Central memory CD4-positive, alpha-beta T cell (primary cell): ENCODE results near the gene ZKSCAN4.

Source experiments
- DNase-seq: peaks from one replicate; pipeline ENCODE4 v3.0.0; 2022

Gene ZKSCAN4

DNA sequence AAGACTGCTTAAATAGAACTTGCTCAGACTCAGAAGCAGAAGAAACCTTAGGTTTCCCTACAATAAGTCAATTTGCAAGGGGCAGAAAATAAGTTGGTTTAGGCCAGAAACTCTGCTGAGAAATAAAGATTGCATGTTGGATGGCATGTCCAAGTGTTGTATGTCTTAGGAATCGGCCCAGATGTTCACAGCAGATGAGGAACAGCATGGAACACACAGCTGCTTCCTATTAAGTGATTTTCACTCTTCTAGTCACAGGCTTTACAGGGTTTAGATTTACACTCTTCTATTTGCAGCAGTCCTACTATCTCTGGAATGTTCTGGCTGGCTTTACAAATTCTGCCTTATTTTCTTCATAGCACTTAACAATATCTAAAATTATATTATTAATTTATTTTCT, 3.2 kb downstream of the ZKSCAN4 start:
- DNase-seq = no peak

DNA sequence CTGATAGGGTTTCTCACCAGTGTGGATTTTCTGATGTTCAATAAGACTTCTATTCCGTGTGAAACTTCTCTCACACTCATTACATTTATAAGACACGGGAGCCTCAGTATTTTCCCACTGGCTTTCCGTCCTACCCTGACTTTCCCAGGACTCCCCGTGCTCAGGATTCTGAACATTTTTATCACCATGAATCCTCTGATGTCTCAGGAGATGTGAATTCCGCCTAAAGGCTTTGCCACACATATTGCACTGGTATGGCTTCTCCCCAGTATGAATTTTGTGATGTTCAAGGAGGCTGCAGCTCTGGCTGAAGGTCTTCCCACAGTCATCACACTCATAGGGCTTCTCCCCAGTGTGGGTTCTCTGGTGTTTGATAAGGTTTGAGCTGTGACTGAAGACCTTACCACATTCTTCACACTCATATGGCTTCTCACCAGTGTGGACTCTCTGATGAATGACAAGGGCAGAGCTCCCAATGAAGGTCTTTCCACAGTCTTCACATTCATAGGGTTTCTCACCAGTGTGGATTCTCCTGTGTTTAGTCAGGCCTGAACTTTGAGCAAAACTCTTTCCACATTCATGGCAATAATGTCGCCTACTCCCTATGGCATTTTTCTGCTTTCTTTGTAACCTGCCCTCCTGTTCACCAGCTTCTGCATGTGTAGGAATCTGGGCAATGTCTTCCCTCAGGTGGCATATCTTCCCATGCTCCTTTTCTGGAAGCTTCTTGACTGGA, 6.7 kb downstream of the ZKSCAN4 start:
- no peak for DNase-seq

DNA sequence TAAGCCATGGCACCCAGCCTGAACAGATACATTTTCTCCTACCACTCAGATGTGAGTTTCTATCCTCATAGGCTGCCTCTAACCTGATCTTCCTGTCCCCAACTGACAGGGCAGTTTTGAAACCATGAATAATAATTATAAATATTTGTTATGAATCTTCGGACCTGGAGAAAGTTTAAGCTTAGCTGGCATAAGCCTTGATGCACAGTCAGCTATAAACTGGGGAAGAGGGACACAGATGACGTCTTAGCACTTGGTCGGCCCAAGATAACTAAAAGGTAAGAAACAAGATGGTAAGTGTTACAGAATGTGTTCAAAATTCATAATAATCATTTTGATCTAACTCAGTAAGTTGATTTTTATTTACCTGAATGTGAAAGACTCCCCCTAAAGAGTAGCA, 8.1 kb downstream of the ZKSCAN4 start:
- no peak for DNase-seq

DNA sequence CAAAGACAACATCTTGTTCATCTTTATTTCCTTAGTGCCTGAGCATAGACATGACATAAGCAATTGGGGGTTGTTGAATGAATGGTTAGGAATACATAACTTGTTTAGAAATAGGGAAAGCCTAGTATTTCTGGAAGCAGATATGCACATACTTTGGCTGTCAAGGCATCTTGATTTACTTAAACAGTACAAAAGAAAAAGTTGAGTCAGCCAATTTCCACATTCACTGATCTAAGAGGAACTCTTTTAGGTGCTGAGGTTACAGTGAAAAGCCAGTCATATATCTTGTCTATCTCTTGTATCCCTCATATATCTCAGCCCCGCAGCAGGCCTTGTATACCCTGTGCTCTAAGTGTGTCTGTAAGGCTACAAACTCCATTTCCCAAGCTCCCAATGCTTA, 11.6 kb downstream of the ZKSCAN4 start:
- no peak for DNase-seq

DNA sequence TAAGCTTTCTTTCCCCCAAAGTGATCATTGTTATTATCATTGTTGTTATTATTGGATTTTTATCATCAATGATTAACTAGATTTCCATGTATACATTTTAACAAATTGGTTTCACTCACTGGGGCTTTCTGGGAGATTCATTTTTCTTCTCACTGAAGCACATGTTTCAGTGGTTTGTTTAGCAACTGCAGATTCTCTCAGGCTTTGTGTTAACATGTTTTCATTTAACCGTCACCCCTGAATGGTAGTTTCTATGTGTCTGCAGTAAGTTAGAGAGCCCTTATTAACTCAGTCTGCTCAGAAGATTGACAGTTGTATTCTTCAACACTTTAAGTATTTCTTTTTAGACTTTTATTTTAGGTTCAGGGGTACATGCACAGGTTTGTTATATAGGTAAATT, 12.4 kb downstream of the ZKSCAN4 start:
- no peak for DNase-seq

DNA sequence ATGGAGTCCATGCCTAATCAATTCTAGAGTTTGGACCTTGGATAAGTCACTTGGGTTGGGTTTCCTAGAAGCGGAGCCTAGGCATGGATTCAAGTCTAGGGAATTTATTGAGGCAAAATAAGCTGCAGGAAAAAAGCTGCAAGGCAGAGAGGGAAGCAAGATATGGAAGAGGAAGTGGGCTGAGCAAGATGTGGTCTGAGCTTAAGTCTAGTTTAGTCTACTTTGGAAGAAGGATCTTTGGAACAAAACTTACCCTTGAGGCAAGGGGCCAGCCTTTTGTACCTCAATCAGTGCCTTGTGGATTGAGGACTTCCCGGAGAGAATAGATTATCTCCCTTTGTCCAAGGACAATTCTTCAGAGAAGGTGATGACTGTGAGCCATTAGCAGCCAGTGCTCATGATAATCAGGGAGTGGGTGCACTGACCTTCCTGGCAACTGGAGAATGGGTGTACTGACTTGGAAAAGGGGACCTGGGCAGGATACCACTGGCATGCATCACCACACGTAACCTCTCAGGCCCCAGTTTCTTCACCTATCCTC, 16.1 kb downstream of the ZKSCAN4 start:
- no peak for DNase-seq

DNA sequence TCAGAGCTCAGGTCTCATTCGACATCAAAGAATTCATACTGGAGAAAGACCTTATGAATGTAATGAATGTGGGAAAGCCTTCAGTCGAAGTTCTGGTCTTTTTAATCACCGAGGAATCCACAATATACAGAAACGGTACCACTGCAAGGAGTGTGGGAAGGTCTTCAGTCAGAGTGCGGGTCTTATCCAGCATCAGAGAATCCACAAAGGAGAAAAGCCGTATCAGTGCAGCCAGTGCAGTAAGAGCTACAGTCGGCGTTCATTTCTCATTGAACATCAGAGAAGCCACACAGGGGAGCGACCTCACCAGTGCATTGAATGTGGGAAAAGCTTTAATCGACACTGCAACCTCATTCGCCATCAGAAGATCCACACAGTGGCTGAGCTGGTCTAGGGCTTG, 19.3 kb downstream of the ZKSCAN4 start:
- DNase-seq = no peak

DNA sequence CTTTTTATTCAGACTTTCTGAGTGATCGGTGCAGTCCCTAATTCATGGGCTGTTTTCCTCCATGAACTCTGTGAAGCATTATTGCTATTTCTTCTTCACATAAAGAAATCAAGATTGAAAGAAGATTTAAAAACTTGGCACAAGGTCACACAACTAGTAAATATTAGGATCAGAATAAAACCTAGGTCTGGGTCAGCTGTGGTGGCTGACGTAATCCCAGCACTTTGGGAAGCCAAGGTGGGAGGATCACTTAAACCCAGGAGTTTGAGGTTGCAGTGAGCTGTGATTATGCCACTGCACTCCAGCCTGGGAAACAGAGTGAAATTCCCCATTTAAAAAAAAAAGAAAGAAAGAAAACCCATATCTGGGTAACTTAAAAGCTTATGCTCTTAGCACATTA, 25.6 kb downstream of the ZKSCAN4 start:
- no peak for DNase-seq

DNA sequence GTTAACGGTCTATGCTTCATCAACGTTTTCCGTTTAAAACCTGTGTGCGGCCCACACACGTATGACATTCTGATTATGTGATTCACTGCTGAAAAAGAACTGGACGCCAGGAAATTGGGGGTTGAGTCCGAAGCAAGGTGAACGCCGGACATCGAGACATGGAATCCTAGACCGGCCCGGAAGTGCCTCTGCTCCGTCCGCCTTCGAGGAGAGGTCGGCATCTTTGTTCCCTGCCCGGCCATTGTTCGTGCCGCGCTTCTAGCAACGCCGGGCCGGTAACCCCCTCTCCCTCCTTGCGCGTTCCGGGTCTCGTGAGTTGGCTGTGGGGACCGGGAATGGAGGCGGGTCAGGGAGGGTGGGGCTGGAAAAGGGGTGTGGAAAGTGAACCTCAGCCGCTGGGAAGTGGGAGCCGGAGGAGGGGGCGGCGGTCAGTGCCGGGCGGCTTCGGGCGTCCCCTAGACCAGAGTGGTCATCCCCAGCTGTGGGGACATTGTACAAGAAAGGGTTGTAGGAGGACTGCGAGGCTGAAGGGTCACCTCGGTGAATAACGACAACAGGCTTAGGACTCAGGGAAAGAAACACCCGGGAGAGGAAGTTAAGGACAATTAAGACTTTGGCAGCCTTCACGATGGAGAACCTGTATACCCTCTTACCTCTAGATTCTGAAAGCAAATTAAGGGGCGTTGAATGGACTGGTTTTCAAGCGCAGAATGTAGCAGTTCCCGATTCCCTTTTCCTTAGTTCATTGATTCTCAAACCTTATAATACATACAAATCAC, 26.8 kb downstream of the ZKSCAN4 start, which contains the start of gene ZSCAN9:
Gene ZSCAN9, plus strand, starts transcription at position 220 of the 779 bp plus-strand sequence. CDS start 1,810 bp downstream, outside the sequence.
- DNase-seq = no peak

DNA sequence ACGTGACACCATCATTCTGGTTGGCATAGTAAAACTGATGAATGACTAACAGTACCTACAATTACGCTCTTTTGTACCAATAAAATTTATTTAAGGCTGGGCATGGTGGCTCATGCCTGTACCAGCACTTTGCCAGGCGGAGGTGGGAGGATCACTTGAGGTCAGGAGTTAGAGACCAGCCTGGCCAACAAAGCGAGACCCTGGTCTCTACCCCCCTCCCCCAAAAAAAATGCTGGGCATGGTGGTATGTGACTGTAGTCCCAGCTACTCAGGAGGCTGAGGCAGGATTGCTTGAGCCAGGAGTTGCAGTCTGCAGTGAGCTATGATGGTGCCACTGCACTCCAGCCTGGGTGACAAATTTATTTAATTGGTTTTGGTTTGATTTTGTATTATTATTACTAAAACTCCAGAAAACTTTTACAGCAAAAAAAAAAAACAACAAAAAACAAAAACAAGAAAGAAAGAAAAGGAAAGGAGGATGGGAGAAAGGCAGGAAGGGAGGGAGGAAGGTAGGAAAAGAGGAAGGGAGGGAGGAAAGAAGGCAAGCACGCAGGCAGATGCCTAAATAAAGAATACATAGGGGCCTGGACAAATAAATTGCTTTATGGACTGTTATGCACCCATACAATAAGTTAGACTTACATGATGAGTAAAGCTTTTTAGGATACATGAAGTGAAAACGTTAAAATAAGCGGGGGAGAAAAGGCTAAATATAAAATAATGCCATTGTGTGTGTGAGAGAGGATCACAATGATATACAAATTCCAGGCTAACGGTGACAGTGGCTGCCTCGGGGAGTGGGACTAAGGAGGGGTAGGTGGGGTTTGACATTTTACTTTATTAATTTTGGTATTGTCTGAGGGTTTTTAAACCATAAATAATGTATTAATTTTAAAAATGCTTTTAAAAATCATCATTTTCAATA, 27.7 kb downstream of the ZKSCAN4 start:
- no peak for DNase-seq

DNA sequence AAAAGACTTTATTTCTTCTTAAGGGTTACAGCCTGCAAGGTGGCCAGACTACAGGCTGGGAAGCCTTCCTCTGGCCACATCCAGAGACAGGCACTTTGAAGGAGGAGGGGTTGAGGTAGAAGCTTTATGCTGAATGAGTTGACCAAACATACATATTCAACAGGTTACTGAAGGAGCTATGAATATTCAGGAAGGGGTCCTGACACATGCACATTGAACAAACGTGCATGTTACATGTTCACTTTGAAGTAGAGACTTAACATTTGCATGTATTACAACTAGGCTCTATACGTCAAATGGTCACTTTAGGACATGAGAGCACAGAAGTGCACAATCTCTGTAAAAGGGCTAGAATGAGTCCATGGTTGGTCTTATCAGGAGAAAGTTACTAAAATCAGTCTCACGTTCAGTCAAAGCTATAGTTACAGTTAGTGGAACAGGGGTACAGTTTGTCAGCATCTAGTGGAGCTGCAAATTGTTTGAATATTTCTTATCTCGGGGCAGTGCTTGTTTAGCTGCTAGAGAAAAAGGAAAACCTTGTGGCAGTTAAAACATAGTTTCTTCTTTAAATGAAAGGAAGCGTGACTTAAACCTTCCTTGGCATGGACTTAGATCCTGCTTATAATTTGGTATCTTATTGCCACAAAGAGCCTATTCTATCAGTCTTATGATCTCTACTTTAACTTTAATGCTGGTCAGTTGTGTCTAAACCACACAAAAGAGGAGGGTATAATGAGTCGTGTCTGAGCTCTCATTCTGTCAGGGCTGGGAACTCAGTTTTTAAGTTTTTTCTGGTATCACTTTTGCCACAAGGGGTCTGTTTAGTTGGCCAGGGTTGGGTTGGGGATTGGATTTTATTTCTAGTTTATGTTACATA, 31.6 kb downstream of the ZKSCAN4 start:
- DNase-seq = no peak

DNA sequence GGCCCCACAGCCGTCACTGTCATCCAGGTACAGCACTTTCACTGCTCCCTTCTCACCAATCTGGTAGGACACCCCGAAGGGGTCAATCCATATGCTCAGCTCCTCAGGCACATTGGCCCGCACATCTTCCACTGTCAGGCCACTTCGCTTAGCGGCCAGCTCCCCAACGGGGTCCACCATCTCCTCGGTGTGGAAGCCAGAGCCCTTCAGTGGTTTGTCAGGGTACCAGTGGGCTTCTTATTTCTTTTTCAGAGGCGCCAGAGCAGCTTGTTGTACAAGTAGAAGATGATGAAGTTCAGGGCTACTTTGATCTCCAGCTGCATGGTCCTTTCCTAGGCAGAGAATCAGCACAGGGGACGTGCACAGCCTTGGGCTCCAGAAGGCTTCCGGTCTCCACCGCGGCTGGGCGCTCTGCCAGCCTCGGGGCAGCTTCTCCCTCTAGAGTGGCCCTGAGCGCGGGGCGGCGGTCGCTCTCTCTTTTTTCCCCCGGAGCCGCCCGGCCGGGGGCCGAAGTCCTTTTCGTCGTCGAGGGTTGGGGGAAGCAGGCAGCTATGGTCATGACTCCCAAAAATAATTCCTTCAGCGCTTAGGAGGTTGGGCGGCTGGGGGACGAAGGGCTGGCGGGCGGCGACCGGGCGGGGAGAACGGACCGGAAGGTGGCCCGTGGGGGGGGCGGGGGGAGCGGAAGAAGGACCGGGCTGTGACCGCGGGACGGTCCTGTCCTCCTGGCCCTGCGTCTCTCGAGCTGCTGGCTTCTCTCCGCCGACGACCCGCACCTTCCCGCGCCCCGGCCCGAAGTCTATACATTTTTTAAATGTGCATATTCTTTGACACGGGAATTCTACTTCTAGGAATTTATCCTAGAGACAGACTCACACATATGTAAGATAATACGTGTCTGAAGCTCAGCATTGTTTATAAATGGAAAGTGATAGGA, 33.5 kb downstream of the ZKSCAN4 start:
- DNase-seq = no peak

DNA sequence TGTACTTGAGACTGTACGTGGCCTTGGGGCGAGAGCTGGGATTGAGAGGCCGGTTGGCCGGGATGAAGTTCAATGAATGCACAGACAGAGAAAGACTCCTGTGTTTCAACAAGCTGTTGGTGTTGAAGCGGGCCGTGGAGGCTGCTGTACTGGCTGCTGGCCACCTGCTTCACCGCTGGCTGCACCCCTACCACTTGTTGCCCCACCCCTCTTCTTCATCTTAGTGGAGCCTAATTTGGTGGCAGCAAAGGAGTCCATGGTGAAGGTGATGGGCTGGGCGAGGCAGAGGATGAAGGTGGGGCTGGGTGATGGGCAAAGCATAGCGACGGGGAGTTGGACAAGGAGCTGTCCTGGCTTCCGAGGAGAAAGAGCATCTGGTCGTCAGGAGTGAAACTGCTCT, 34.2 kb downstream of the ZKSCAN4 start:
- no peak for DNase-seq

DNA sequence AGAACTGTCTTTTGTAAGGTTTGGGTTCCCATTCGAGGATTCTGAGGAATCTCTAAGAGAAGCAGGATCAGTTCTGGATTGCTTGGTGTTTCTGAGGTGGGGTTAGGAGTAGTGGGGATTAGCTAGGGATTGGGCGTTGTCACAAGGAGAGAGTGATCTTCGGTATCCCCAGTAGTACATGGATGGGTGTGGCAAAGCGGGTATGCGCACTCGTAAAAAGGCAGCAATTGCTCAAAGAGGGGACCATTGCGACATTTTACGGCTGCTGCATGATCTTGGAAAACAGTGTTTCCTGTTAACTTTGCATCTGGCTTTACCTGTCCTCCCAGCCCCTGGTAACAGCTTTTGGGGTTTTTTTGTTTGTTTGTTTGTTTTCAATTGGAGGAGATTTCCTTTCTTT, 36.6 kb downstream of the ZKSCAN4 start:
- no peak for DNase-seq

DNA sequence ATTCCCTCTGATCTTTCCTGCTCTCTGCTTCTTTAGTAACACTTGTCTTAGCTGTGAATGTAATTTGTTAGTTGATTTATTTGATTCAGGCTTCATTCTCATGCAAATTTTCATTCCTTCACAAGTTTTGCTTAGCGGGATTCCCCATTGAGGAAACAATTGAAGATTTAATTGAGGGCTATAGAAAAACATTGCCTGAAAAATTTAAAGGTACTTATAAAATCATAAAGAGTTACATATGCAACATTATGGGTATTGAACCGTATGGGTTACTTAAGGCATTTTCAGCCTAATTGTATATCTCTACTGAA, 38.9 kb downstream of the ZKSCAN4 start:
- DNase-seq = no peak

DNA sequence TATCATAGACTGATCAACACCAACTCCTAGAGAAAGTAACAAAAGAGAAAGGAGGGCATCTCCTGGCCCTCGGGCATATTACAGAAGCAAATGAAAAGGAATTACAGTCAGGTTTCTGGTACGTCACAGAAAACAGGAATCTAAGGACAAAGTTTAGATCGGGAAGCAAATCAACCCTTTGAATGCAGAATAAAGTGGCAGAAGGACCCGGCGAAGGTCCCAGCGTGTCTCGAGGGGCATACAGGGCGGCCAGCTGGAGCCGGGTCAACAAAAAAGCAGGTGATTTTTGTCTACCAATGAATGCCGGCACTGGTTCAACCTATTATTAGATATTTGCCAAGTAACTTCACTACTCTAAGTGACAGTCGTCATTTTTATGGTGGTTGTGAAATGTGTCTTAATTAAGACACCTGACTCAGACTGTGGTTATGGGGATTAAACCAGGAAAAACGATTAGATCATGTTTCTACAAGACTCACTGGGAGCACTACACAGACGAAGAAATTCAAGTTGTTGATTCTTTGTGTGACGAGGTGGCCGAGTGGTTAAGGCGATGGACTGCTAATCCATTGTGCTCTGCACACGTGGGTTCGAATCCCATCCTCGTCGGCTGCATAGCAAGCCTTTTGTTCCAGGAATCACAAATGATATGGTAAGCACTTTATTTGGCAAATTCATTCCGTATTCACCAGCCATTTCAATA, 39.4 kb downstream of the ZKSCAN4 start:
- DNase-seq = no peak

DNA sequence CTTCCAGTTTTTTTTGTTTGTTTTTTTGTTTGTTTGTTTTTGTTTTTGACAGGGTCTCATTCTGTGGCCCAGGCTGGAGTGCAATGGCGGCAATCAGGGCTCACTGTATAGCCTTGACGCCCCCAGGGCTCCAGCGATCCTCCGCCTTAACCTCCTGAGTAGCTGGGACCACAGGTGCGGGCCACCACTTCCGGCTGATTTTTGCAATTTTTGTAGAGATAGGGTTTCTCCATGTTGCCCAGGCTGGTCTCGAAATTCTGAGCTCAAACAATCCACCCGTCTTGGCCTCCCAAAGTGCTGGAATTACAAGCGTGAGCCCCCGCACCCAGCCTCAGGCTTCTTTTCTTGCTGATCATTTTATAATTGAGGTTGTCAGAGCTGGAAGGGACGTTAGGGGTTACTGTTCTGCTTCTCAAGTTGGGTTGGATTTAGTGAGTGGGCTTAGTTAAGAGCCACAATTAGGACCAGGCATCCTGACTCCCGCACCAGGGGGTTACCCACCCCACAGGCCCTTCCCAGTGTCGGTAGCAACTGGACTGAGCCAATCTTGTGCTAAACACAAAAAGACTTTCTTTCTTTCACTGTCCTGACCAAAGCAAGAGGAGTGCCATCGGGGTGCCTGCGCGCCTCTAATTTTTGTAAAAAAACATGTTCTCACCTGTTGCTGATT, 40.1 kb downstream of the ZKSCAN4 start:
- no peak for DNase-seq

DNA sequence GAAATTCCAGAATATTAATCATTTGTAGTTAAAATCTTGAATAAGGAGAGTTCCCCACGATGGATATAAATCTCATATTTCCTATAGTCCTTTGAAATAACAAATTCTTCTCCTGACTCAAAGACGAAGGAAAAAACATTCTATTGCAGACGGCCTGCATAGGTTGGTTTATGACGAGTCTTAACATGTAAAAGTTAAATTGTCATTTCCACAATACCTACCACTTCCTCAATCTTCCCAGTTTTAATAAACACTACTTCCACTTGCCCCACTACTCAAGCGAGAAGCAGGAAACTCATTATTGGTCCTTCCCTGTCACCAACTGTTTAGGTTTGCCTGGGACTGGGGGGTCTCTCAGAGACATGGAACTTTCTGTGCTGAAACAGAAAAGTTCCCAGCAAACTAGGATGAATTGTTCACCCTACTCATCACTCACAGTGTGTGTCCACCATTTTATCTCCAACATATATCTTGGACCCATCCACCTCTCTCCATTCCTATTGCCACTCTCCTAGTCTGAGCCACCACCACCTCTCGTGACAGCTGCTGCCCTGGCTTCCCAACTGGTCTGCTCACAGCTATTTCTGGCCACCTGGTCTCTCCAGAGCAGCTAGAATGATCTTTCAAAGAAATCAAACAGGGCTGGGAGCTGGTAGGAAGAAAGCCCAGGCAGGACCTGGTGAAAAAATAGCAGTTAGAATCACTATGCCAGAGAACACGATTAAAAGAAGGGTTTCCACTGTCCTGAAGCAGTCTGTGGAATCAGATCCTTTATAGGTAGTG, 42.1 kb downstream of the ZKSCAN4 start:
- no peak for DNase-seq
